AG04450 (cell line): ENCODE measurements around the gene RPL28. TPM values are rescaled to one million over a fixed set of nuclear protein-coding genes. Genes with fewer than 3 reads are reported as not detected.

Source experiments
- CTCF ChIA-PET: fragments of 300-600, 350-600 bp; formaldehyde crosslinking; extraction: SDS; loops from one replicate; lab custom pipeline; 2022; ENCODE audit warnings: antibody characterized with exemption, inconsistent platforms; lab: Charles Lee
- POLR2A ChIA-PET: fragments of 350-600 bp; formaldehyde crosslinking; extraction: SDS; loops from one replicate; lab custom pipeline; 2021; ENCODE audit warnings: antibody characterized with exemption, inconsistent platforms; lab: Yijun Ruan, JAX
- DNase-seq: peaks from one replicate; pipeline ENCODE4 v3.0.0-alpha.2; 2011; ENCODE audit warnings: low read depth, low spot score
- H3K27ac ChIP-seq: one replicate; pipeline ENCODE4 v1.5.1; 2012; ENCODE audit warnings: low read depth, low read length, control low read depth
- H3K27me3 ChIP-seq: one replicate; pipeline ENCODE4 v1.6.0; 2012; ENCODE audit warnings: low read length; ENCODE audit not compliant: control insufficient read depth, insufficient read depth
- H3K4me3 ChIP-seq: 2 replicates; pipeline ENCODE4 v1.5.1; 2011; ENCODE audit warnings: mild to moderate bottlenecking, low read depth, low read length, control low read depth
- H3K9me3 ChIP-seq: 2 replicates; pipeline ENCODE4 v1.5.1; 2012; ENCODE audit warnings: low read length; ENCODE audit not compliant: control insufficient read depth, insufficient read depth
- CTCF ChIP-seq: IDR thresholded peaks from 2 replicates; pipeline ENCODE4 v1.5.1; 2011; ENCODE audit warnings: low read depth, low read length, control low read depth, inconsistent platforms
- polyA minus RNA-seq: library from RNA; depleted of rRNA, polyadenylated mRNA; stranded (reverse); fragments of >200 nt; gene quantifications from 2 replicates; pipeline ENCODE4 v1.2.3, GENCODE V29; 2011; rRNA and poly(A)+ RNA removed
- polyA plus RNA-seq: library from polyadenylated mRNA; depleted of rRNA; stranded (reverse); fragments of >200 nt; gene quantifications from 2 replicates; pipeline ENCODE4 v1.2.3, GENCODE V29; 2011; rRNA removed

The RPL28 gene
- polyA plus RNA-seq, result 325 and 535 TPM in 2 replicates
- 998 and 1,283 TPM in 2 replicates for polyA minus RNA-seq

DNA sequence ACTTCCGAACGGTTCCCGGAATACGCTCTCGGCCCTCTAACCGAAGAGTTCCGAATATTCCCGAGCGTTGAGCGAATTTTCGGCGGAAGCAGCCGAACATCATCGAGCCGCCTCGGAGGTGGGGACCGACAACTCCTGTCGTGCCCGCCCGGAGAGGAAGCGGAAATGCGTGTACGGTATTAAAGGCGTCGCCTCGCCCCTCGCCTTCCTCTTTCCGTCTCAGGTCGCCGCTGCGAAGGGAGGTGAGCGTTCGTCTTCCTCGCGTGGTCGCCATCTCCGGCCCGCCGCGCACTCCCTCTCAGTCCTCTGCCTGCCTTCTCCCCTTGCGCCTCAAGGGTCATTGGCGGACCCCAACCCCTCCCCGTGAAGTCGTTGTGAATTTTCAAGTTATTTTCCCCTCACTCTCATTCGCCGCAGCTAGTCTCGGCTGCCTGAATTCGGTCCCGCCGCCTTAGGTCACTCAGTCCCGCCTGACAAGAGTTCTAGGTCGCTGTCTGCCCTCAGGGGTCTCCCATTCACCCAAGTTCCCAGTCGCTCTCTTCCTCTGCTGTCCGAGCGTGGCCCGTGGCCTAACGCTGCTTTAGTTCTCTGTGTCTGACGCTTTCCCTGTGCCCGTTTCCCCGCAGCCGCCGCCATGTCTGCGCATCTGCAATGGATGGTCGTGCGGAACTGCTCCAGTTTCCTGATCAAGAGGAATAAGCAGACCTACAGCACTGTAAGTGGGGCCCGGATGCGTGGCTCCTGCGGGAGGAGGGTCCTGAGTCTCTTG, at the start of gene RPL28:
TSS of gene RPL28 (plus strand) at position 209 of the 769 bp plus-strand sequence. CDS start at position 635, 426 bp downstream.
- ChIA-PET POLR2A (interaction anchor here (0.9 to 10.3 kb wide), 3 partner anchors 17 to 47 kb away, joined by 3 to 93 read pairs (median 4); partner anchors contain the start of genes KMT5C and UBE2S), CTCF (no interaction called here)
- no peak for TF ChIP-seq CTCF
- H3K4me3 ChIP-seq, result peak within 1 kb of the TSS; percentile 99
- no peaks in the 10 kb centered on the region for H3K27me3 ChIP-seq
- H3K9me3 ChIP-seq, result peaks cover 4% of the 10 kb centered on the region; the same call in 1 of the 2 replicates
- DNase-seq, result peak; percentile 95
- H3K27ac ChIP-seq, result peak within 1 kb of the TSS; percentile 93

DNA sequence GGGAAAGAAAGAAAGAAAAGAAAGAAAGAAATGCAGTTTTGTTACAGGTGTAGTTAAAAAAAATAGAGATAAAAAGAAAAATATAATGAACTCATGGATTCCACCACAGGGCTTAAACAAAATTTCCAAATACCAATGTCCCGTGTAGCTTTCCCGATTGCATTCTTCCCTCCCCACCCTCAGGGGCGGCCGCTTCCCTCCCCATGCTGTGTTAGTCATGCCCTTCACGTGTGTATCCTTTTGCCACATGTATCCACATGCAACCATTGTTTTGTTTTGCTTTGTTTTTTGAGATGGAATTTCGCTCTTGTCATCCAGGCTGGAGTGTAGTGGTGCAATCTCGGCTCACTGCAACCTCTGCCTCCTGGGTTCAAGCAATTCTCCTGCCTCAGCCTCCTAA, 49.6 kb upstream of the RPL28 start:
- POLR2A ChIA-PET, result no interaction called here

GRCh38 chr19:55339105-55339888, 46.4 kb upstream of the RPL28 start, which contains the start of gene KMT5C:
TSS of gene KMT5C (plus strand) at chr19:55339876. CDS start at chr19:55341937, 2,061 bp downstream.
- peak within 1 kb of the TSS; percentile 79 for H3K4me3 ChIP-seq
- CTCF ChIA-PET, result interaction anchor here (0.5 to 2.5 kb wide), 13 partner anchors 9 to 199 kb away, joined by 3 to 34 read pairs (median 3); partner anchors contain the start of genes TMEM238 and TMEM86B
- H3K27me3 ChIP-seq, result no peaks in the 10 kb centered on the region
- peak within 1 kb of the TSS; percentile 91 for H3K27ac ChIP-seq
- POLR2A ChIA-PET, result interaction anchor here (0.5 to 1.8 kb wide), 19 partner anchors 10 to 186 kb away, joined by 3 to 20 read pairs (median 4); partner anchors contain the start of genes GARIN5B, IL11, NAT14 and PPP6R1
- DNase-seq, result peak; percentile 100
- TF ChIP-seq CTCF, result peak; percentile 43
- no peaks in the 10 kb centered on the region; the same call in 1 of the 2 replicates for H3K9me3 ChIP-seq

More for the DNA sequence above, 49.6 kb upstream of the RPL28 start:
- peaks cover 5% of the 10 kb centered on the region for H3K27me3 ChIP-seq
- no peak for DNase-seq
- no peak for TF ChIP-seq CTCF
- no peak overlapping the region for H3K27ac ChIP-seq
- CTCF ChIA-PET, result interaction anchor here (0.9 to 1.1 kb wide), 2 partner anchors 34 to 44 kb away, joined by 3 read pairs; no protein-coding TSS in a partner anchor
- no peaks in the 10 kb centered on the region for H3K9me3 ChIP-seq
- H3K4me3 ChIP-seq, result no peak overlapping the region

DNA sequence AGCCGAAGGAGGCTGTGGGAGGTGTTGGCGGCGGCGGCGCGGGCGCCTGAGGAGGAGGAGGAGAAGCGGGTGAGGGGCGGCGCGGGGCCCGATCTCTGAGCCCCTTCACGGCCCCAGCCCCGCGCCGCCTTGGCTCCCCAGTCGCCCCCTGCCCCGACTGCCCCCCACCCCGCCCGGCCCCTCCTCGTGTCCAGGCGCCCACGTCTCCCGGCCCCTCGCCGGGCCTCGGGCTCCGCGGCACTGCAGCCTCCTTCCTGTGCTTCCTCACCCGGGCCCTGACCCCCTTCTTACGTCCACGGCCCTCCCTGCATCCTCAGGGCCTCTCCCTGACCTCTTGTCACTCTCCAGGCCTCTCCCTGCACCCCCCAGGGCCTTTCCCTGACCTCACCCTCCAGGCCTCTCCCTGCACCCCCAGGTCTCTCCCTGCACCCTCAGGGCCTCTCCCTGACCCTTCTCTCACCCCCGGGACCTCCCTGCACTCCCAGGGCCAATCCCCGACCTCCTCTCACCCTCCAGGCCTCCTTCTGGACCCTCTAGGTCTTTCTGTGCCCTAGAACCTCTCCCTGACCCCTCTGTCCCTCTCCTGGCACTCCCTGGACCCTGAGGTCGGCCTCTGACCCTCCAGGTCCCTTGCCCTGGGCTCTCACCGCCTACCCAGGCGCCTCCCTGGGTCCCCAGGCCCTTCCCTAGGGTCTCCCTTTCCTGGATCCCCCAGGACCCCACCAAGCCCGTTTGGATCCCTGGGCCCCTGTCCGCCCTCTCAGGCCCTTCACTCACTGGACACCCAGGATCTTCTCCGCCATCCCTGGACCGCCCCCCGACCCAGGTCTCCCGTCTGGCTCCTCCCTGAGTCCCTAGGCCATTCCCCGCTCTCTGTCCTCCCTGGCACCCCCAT, 45.6 kb upstream of the RPL28 start:
- ChIA-PET POLR2A (interaction anchor here (0.6 to 1.8 kb wide), 13 partner anchors 19 to 1198 kb away, joined by 3 to 20 read pairs (median 5); partner anchors contain the start of genes GARIN5B, IL11, NAT14 and PPP6R1), CTCF (interaction anchor here (0.5 to 2.5 kb wide), 11 partner anchors 8 to 199 kb away, joined by 3 to 34 read pairs (median 3); partner anchors contain the start of genes TMEM238 and TMEM86B)
- H3K9me3 ChIP-seq, result no peaks in the 10 kb centered on the region; the same call in 1 of the 2 replicates

More for the DNA sequence above, 45.6 kb upstream of the RPL28 start:
- Histone ChIP-seq H3K27me3 (no peaks in the 10 kb centered on the region), H3K4me3 (peak overlapping the region; percentile 79), H3K27ac (no peak overlapping the region)
- no peak for TF ChIP-seq CTCF
- no peak for DNase-seq
